ENCODE measurements around the gene FOXP4.

DNA sequence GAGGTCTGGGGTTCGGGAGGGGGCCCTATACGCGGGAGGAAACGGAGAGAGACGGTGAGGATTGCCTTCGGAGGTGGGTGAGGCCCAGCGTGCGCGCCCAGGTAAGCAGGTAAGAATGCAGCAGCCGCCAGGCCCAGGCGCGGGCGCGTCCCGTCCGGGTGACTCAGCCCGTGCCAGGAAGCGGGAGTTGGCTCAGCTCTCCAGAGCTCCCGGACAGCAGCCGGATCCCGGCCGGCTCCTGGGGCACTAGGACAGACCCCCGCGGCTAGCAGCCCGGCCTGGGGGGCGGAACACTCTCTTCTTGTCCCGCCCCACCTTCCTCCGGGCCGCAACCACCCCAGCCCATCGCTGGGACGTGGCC, 90.6 kb downstream of the FOXP4 start:
- TF ChIP-seq, protein P1, sequence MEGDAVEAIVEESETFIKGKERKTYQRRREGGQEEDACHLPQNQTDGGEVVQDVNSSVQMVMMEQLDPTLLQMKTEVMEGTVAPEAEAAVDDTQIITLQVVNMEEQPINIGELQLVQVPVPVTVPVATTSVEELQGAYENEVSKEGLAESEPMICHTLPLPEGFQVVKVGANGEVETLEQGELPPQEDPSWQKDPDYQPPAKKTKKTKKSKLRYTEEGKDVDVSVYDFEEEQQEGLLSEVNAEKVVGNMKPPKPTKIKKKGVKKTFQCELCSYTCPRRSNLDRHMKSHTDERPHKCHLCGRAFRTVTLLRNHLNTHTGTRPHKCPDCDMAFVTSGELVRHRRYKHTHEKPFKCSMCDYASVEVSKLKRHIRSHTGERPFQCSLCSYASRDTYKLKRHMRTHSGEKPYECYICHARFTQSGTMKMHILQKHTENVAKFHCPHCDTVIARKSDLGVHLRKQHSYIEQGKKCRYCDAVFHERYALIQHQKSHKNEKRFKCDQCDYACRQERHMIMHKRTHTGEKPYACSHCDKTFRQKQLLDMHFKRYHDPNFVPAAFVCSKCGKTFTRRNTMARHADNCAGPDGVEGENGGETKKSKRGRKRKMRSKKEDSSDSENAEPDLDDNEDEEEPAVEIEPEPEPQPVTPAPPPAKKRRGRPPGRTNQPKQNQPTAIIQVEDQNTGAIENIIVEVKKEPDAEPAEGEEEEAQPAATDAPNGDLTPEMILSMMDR (conservative IDR thresholded peaks at IDR 0.05 in 1 of 2, IDR thresholded peaks at IDR 0.05 in 1 of 2; ENCODE audit: low read depth in 1 of 2, low read length in 2 of 2), result no peak
- TF ChIP-seq EZH2 (IDR thresholded peaks at IDR 0.05; ENCODE audit: low read length, missing control alignments), result no peak

All from fibroblast of lung (primary cell).